CD4-positive, alpha-beta T cell treated with Interleukin-6 for 4 hours (primary cell): ENCODE measurements around the gene WASL.
"Not testable (repeated sequence)": the region's sequence is repeated elsewhere in the genome, so short reads cannot be mapped to it uniquely, and the experiment has no call there.

Experiments
- DNase-seq: peaks from one replicate; pipeline ENCODE4 v3.0.0-alpha.2; 2020; ENCODE audit warnings: mixed read lengths

Gene WASL

GRCh38 chr7:123655614-123656013 lies 93.2 kb downstream of the WASL start, which contains the start of gene LMOD2:
Gene LMOD2, plus strand, starts transcription at chr7:123655866. Its CDS starts 98 bp downstream, at chr7:123655964.
- no peak for DNase-seq

GRCh38 chr7:123653162-123653561 lies 95.6 kb downstream of the WASL start:
- DNase-seq = no peak

DNA sequence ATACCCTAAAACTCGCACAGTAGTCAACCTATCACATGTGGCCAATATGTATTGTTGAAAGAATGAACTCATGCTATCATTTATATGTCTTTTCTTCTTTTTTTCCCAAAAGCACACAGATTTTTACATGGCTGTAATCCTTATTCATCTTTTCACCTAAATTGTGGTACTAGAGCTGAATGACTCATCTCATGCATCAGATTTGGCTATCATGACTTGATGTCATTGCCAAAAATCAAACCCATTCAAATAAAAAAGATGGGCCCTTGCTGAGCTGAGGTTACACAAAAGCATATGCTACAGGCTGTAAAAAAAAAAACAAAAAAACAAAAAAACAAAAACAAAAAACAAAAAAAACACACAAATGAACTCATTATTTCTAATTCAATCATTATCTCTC lies 96.4 kb downstream of the WASL start:
- DNase-seq = no peak

GRCh38 chr7:123650595-123650994 lies 98.2 kb downstream of the WASL start:
- DNase-seq = no peak

- no peak for DNase-seq
Measured at GRCh38 chr7:123649964-123650363, 98.8 kb downstream of the WASL start.

GRCh38 chr7:123647106-123647730 lies 101.6 kb downstream of the WASL start:
- DNase-seq = no peak

- DNase-seq = no peak
Measured at GRCh38 chr7:123645516-123645915, 103.3 kb downstream of the WASL start.

GRCh38 chr7:123643495-123644441 lies 105.0 kb downstream of the WASL start:
- no peak for DNase-seq

DNA sequence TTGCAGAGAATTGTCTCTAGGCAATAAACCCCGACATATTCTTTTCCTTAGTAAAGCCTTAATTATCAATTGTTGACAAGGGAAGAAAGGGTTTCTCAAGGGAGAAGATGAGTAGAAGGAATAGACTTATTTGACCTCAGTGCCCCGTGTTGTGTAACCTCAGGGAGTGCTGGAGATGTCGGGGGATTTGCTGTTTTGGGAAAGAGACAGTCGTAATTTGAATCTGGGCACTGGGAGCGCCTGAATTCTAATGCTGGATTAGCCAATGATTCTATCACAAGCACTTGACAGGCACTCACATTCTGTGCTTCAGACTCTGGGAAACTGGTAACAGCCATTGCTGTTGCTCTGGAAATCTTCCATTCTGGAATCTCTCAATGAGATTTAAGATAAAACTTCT lies 106.9 kb downstream of the WASL start:
- DNase-seq = no peak

DNA sequence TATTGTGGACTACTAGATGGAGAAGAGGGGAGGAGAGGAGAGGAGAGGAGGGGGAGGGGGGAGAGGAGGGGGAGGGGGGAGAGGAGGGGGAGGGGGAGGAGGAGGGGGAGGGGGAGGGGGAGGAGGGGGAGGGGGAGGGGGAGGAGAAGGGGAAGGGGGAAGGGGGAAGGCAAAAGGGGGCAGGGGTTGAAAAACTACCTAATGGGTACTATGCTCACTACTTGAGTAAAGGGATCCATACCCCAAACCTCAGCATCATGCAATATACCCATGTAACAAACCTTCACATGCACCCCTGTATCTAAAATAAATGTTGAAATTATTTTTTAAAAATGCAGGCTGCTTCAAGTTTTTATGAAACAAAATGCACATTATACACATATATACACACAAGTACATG lies 108.2 kb downstream of the WASL start:
- no peak for DNase-seq

DNA sequence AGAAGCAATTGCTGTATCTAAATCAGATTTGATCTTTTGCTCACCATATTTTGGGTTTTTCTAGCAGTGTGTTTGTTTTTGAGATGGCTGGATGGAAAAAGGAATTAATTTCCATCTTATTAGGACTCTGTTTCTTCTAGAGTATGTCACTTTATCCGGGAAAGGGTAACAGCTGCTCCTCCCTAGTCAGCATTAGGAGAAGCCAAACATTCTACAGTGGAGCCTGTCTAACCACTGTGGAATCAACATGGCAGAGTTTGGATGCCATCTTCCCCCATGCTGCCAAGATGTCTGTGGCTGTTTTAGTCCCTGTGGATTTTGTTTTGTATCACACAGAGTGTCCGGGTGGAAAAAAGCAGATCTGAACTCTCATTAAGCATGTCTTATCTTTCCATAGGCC lies 109.2 kb downstream of the WASL start:
- DNase-seq = no peak

DNA sequence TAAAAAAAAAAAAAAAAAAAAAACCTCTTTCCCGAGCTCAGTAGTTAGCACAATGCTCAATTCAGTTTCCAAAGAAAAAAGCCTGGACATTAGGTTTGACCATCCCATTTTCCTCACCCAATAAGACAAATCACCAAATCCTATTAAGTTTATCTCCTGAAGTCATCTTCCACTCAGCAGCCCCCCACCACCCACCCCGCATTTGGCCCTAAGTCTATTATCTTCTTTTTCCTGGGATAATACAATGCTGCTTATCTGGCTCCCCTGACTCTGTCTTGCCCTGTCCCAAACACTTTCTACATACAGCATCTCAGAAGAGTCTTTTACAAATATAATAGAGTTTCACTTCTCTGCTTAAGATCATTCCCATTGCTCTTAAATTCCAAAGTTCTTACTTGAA lies 110.9 kb downstream of the WASL start:
- no peak for DNase-seq

- DNase-seq = no peak
Measured at GRCh38 chr7:123637203-123637602, 111.6 kb downstream of the WASL start.

GRCh38 chr7:123635551-123636359 lies 113.0 kb downstream of the WASL start:
- DNase-seq = no peak

- DNase-seq = not testable (repeated sequence)
Measured at GRCh38 chr7:123634011-123634573, 114.7 kb downstream of the WASL start.

DNA sequence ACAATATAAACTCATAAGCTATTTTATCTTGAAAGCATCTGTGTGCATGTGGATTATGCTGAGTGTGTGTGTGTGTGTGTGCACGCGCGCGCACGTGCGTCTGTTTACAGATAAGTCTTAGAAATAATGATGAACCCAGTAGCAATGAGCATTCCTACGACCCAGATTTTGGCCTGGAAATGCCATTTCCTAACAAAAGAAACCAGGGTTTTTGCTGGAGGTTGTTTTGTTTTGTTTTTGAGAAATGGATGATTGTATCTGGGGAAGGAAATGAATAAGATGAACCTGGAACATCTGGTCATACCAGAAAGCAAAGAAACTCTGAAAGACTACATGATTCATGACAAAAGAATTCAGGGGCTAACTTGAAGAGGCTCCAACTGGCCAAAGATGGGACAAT lies 115.2 kb downstream of the WASL start:
- DNase-seq = no peak

GRCh38 chr7:123632808-123633207 lies 116.0 kb downstream of the WASL start:
- DNase-seq = no peak
